H1 (cell line): ENCODE results near the gene VAPA. TPM values are rescaled to one million over a fixed set of nuclear protein-coding genes. Genes with fewer than 3 reads are reported as not detected.

Experiments
- CTCF ChIA-PET: fragments of 300-600 bp; sonication (Branson Sonifier 250); formaldehyde crosslinking; loops from one replicate; lab custom pipeline; 2021; ENCODE audit not compliant: partially characterized antibody; lab: Charles Lee
- POLR2A ChIA-PET: fragments of 300-600 bp; sonication (Branson Sonifier 250); formaldehyde crosslinking; loops from one replicate; lab custom pipeline; 2021; ENCODE audit warnings: inconsistent platforms; ENCODE audit not compliant: partially characterized antibody; lab: Charles Lee
- DNase-seq, 2 experiments: peaks; one replicate each; pipeline versions ENCODE4 v3.0.0 to v3.0.0-alpha.2; 2010 to 2022; ENCODE audit warnings: low spot score in 2 of 2, low read depth in 1 of 2, mixed read lengths in 1 of 2
- FAIRE-seq: peaks from 2 replicates; lab custom pipeline; 2011; peaks lifted over from hg19 to GRCh38; lab: Jason Lieb, UNC
- H2AFZ ChIP-seq: 2 replicates; pipeline ENCODE4 v1.8.1; 2012; ENCODE audit warnings: low read length, inconsistent platforms
- H2AK5ac ChIP-seq: 2 replicates; pipeline ENCODE4 v1.6.1; 2013; ENCODE audit warnings: low read depth, low read length
- H2BK120ac ChIP-seq: replicated peaks from 2 replicates; pipeline ENCODE3; 2013; ENCODE audit warnings: low read depth, low read length, inconsistent platforms
- H2BK12ac ChIP-seq: 2 replicates; pipeline ENCODE4 v1.6.1; 2013; ENCODE audit warnings: low read depth, low read length
- H2BK15ac ChIP-seq: 2 replicates; pipeline ENCODE4 v1.6.1; 2013; ENCODE audit warnings: low read length
- H2BK20ac ChIP-seq: 2 replicates; pipeline ENCODE4 v1.6.1; 2013; ENCODE audit warnings: low read length
- H2BK5ac ChIP-seq: 2 replicates; pipeline ENCODE4 v1.6.1; 2013; ENCODE audit warnings: low read depth, low read length
- H3K14ac ChIP-seq: 2 replicates; pipeline ENCODE4 v1.6.1; 2013; ENCODE audit warnings: inconsistent platforms; ENCODE audit not compliant: insufficient read length
- H3K18ac ChIP-seq: 2 replicates; pipeline ENCODE4 v1.6.1; 2013; ENCODE audit warnings: low read length; ENCODE audit errors: extremely low read depth
- H3K23ac ChIP-seq: 2 replicates; pipeline ENCODE4 v1.6.1; 2013; ENCODE audit warnings: inconsistent platforms; ENCODE audit not compliant: insufficient read length
- H3K23me2 ChIP-seq: 2 replicates; pipeline ENCODE4 v1.6.1; 2013; ENCODE audit warnings: low read depth, low read length
- H3K27ac ChIP-seq: 2 replicates; pipeline ENCODE4 v1.6.1; 2011; ENCODE audit warnings: low read depth, low read length, inconsistent platforms
- H3K27me3 ChIP-seq, 4 experiments: replicated peaks in 1 of 4; 1 replicate in 1 of 4; 2 replicates in 3 of 4; pipeline versions ENCODE4 v1.6.1 to v1.8.1; 2011 to 2013; ENCODE audit warnings: low read length in 3 of 4, mild to moderate bottlenecking in 3 of 4, inconsistent platforms in 2 of 4, mixed read lengths in 2 of 4, moderate library complexity in 1 of 4; ENCODE audit not compliant: control insufficient read depth in 3 of 4, insufficient read depth in 3 of 4; ENCODE audit errors: extremely low read depth in 1 of 4
- H3K36me3 ChIP-seq, 4 experiments: 2 replicates each; pipeline versions ENCODE4 v1.6.1 to v1.8.1; 2011 to 2013; ENCODE audit warnings: mild to moderate bottlenecking in 4 of 4, low read length in 3 of 4, moderate library complexity in 2 of 4, control low read depth in 1 of 4, inconsistent platforms in 1 of 4; ENCODE audit not compliant: insufficient read depth in 4 of 4, control insufficient read depth in 2 of 4
- H3K4ac ChIP-seq: replicated peaks from 2 replicates; pipeline ENCODE3; 2013; ENCODE audit warnings: low read length, low read depth, mixed read lengths, inconsistent platforms; ENCODE audit not compliant: insufficient read length
- H3K4me1 ChIP-seq, 4 experiments: replicated peaks in 1 of 4; 1 replicate in 1 of 4; 2 replicates in 3 of 4; pipeline versions ENCODE4 v1.6.1 to v1.8.1; 2011 to 2013; ENCODE audit warnings: low read length in 3 of 4, inconsistent platforms in 2 of 4, mixed read lengths in 1 of 4; ENCODE audit not compliant: insufficient read depth in 4 of 4, control insufficient read depth in 3 of 4
- H3K4me2 ChIP-seq, 2 experiments: 2 replicates each; pipeline versions ENCODE4 v1.6.1 to v1.8.1; 2011 to 2013; ENCODE audit warnings: low read depth in 2 of 2, low read length in 2 of 2, control low read depth in 1 of 2, inconsistent platforms in 1 of 2, mild to moderate bottlenecking in 1 of 2; ENCODE audit not compliant: insufficient read depth in 1 of 2
- H3K4me3 ChIP-seq, 4 experiments: fragments of 200-600, 300-600 bp in 1 of 4; sonication (generic), shearing (Covaris generic), sonication (Bioruptor Twin) in 1 of 4; 2 replicates each; pipeline versions ENCODE4 v1.5.1 to v1.8.1; 2011 to 2016; ENCODE audit warnings: low read length in 4 of 4, low read depth in 3 of 4, control low read depth in 2 of 4, inconsistent platforms in 2 of 4, mild to moderate bottlenecking in 2 of 4, mixed read lengths in 1 of 4, moderate library complexity in 1 of 4; ENCODE audit not compliant: insufficient read depth in 2 of 4; ENCODE audit errors: extremely low read depth in 1 of 4
- H3K56ac ChIP-seq: replicated peaks from 2 replicates; pipeline ENCODE3; 2013; ENCODE audit warnings: low read depth, mild to moderate bottlenecking, mixed read lengths, low read length, inconsistent platforms; ENCODE audit not compliant: insufficient read length
- H3K79me1 ChIP-seq: 2 replicates; pipeline ENCODE4 v1.6.1; 2013; ENCODE audit warnings: low read depth, low read length, control low read depth
- H3K79me2 ChIP-seq, 2 experiments: 2 replicates each; pipeline versions ENCODE4 v1.6.1 to v1.8.1; 2012 to 2013; ENCODE audit warnings: low read length in 2 of 2, mild to moderate bottlenecking in 2 of 2, inconsistent platforms in 1 of 2; ENCODE audit not compliant: insufficient read depth in 2 of 2, control insufficient read depth in 1 of 2
- H3K9ac ChIP-seq, 4 experiments: replicated peaks in 1 of 4; 1 replicate in 1 of 4; 2 replicates in 3 of 4; pipeline versions ENCODE4 v1.6.1 to v1.8.1; 2011 to 2013; ENCODE audit warnings: low read depth in 3 of 4, low read length in 3 of 4, control low read depth in 2 of 4, mild to moderate bottlenecking in 2 of 4, moderate library complexity in 2 of 4, inconsistent platforms in 1 of 4; ENCODE audit errors: extremely low read depth in 1 of 4
- H3K9me3 ChIP-seq, 2 experiments: 2 replicates each; pipeline versions ENCODE4 v1.6.1 to v1.8.1; 2012 to 2013; ENCODE audit warnings: mild to moderate bottlenecking in 2 of 2, moderate library complexity in 2 of 2, control low read depth in 1 of 2, inconsistent platforms in 1 of 2, low read depth in 1 of 2, low read length in 1 of 2, mixed read lengths in 1 of 2; ENCODE audit not compliant: insufficient read depth in 2 of 2
- H4K20me1 ChIP-seq, 2 experiments: replicated peaks in 1 of 2; 2 replicates each; pipeline versions ENCODE3 to v1.8.1; 2011 to 2013; ENCODE audit warnings: inconsistent platforms in 2 of 2, low read length in 2 of 2, mild to moderate bottlenecking in 1 of 2; ENCODE audit not compliant: insufficient read depth in 2 of 2, control insufficient read depth in 1 of 2
- H4K5ac ChIP-seq: 2 replicates; pipeline ENCODE4 v1.6.1; 2013; ENCODE audit warnings: low read length, low read depth, mixed read lengths, inconsistent platforms; ENCODE audit not compliant: insufficient read length
- H4K8ac ChIP-seq: 2 replicates; pipeline ENCODE4 v1.8.0; 2013; ENCODE audit warnings: mild to moderate bottlenecking, moderate library complexity, low read length, inconsistent platforms; ENCODE audit not compliant: insufficient read depth; ENCODE audit errors: extremely low read depth
- H4K91ac ChIP-seq: replicated peaks from 2 replicates; pipeline ENCODE3; 2013; ENCODE audit warnings: low read length, mixed read lengths, inconsistent platforms; ENCODE audit not compliant: insufficient read length
- CEBPB ChIP-seq: IDR thresholded peaks from 2 replicates; pipeline ENCODE4 v1.6.1; 2012; ENCODE audit warnings: low read depth, low read length
- EP300 ChIP-seq, 2 experiments: IDR thresholded peaks; 1 replicate in 1 of 2; 2 replicates in 1 of 2; pipeline ENCODE4 v1.6.1; 2011 to 2012; ENCODE audit warnings: low read depth in 2 of 2, low read length in 2 of 2, mild to moderate bottlenecking in 2 of 2, borderline replicate concordance in 1 of 2, inconsistent platforms in 1 of 2, moderate library complexity in 1 of 2
- EZH2 ChIP-seq: fragments of 200-600 bp; sonication (generic); IDR thresholded peaks from 2 replicates; pipeline ENCODE4 v1.7.1; 2012; ENCODE audit warnings: low read depth, mild to moderate bottlenecking, moderate library complexity, low read length, inconsistent platforms; ENCODE audit not compliant: severe bottlenecking
- GABPA ChIP-seq: IDR thresholded peaks from 2 replicates; pipeline ENCODE4 v1.6.1; 2011; ENCODE audit warnings: mild to moderate bottlenecking, low read length, moderate library complexity, borderline replicate concordance; ENCODE audit not compliant: insufficient read depth
- HDAC2 ChIP-seq, 2 experiments: fragments of 300-600 bp in 1 of 2; sonication (generic) in 1 of 2; IDR thresholded peaks; 2 replicates each; pipeline ENCODE4 v1.6.1; 2011 to 2012; ENCODE audit warnings: low read depth in 2 of 2, low read length in 2 of 2, mild to moderate bottlenecking in 2 of 2, moderate library complexity in 2 of 2, borderline replicate concordance in 1 of 2, inconsistent platforms in 1 of 2
- KDM4A ChIP-seq: IDR thresholded peaks from one replicate; pipeline ENCODE4 v1.7.1; 2012; ENCODE audit warnings: low read depth, mild to moderate bottlenecking, moderate library complexity, low read length, inconsistent platforms; ENCODE audit not compliant: severe bottlenecking
- RNF2 ChIP-seq: fragments of 200-900, 300-1000 bp; sonication (generic); IDR thresholded peaks from 2 replicates; pipeline ENCODE4 v1.7.1; 2016; ENCODE audit warnings: borderline replicate concordance, low read depth, mild to moderate bottlenecking, antibody characterized with exemption, low read length; ENCODE audit not compliant: poor library complexity, severe bottlenecking; ENCODE audit errors: missing control alignments
- RXRA ChIP-seq: IDR thresholded peaks from 2 replicates; pipeline ENCODE4 v1.6.1; 2011; ENCODE audit warnings: low read depth, mild to moderate bottlenecking, low read length, moderate library complexity; ENCODE audit not compliant: insufficient read depth
- WGBS, 2 experiments: shearing (Covaris generic) in 1 of 2; methylation state at CpG; one replicate each; pipeline versions ENCODE4 v1.1.6 to v1.1.7; 2013 to 2015; ENCODE audit warnings: low lambda C conversion rate in 2 of 2, mixed read lengths in 2 of 2, inconsistent platforms in 1 of 2, low coverage in 1 of 2, missing lambda C conversion rate in 1 of 2; ENCODE audit not compliant: insufficient replicate concordance in 2 of 2, insufficient coverage in 1 of 2, insufficient read length in 1 of 2; ENCODE audit errors: extremely low coverage in 1 of 2, missing lambda C conversion rate in 1 of 2; 5-methylcytosine and 5-hydroxymethylcytosine counted together
- polyA plus RNA-seq, 7 experiments: library from polyadenylated mRNA; depleted of rRNA in 3 of 7; stranded (reverse) in 5 of 7; unstranded in 2 of 7; fragments of >200 nt in 5 of 7; fragments of 200-250 nt in 2 of 7; gene quantifications; 1 replicate in 5 of 7; 2 replicates in 1 of 7; 4 replicates in 1 of 7; pipeline versions ENCODE4 v1.2.1 to v1.2.3, GENCODE V29; 2011 to 2013; ENCODE audit warnings: missing spikeins in 2 of 7, mixed read lengths in 2 of 7
- total RNA-seq: library from RNA; stranded (reverse); fragmentation: NEBNext Ultra II Directional; extraction: Animal tissue kit (Norgen Biotek cat#: 25700); gene quantifications from 2 replicates; pipeline ENCODE4 v1.2.1, GENCODE V29; 2021

Gene VAPA
- total and polyA plus RNA-seq, 2 of the 8 experiments (the other 6 are each of a cell fraction or from before 2014, with no cell fraction given) = 79.7 to 130 TPM

GRCh38 chr18:9949861-9950260 is 36.0 kb downstream of the VAPA start:
- no peaks in the 10 kb centered on the region for H4K20me1 ChIP-seq
- WGBS, 2 experiments = 92% methylated on average over 5 of the region's 5 CpGs; no CpG with 5 or more reads in 1 of the 2 experiments
- TF ChIP-seq GABPA (no peak), RNF2 (no peak), EP300 (IDR thresholded peaks at IDR 0.05; ENCODE audit: borderline replicate concordance in 1 of 2, low read depth in 2 of 2, low read length in 2 of 2) (no peak), HDAC2 (IDR thresholded peaks at IDR 0.05; ENCODE audit: borderline replicate concordance in 1 of 2, low read depth in 2 of 2, low read length in 2 of 2) (no peak), EZH2 (no peak), RXRA (no peak), CEBPB (no peak), KDM4A (no peak)

More at GRCh38 chr18:9949861-9950260, 36.0 kb downstream of the VAPA start:
- Histone ChIP-seq H4K91ac (no peak overlapping the region), H2BK20ac (no peak overlapping the region), H2BK120ac (no peak overlapping the region), H3K4me3 (no peak overlapping the region), H3K36me3 (peaks cover 6 to 43% (median 16%) of the 10 kb centered on the region in 4 experiments; a peak in 7 of 8 replicates), H3K23ac (no peak overlapping the region), H3K79me2 (peaks cover 0 to 8% of the 10 kb centered on the region in 2 experiments; a peak in 1 of 4 replicates), H2BK5ac (no peak overlapping the region), H2BK12ac (no peak overlapping the region), H3K18ac (no peak overlapping the region), H2AK5ac (no peak overlapping the region), H3K4ac (no peak overlapping the region), H3K9me3 (no peaks in the 10 kb centered on the region), H3K27ac (no peak overlapping the region), H4K8ac (no peak overlapping the region), H3K4me1 (peaks cover 0 to 2% (median 0%) of the 10 kb centered on the region in 4 experiments; a peak in 1 of 7 replicates), H2BK15ac (no peak overlapping the region), H3K27me3 (no peaks in the 10 kb centered on the region), H4K5ac (no peak overlapping the region), H3K9ac (no peak overlapping the region), H3K14ac (no peak overlapping the region), H3K56ac (no peak overlapping the region), H3K4me2 (no peak overlapping the region), H3K79me1 (0 out of 2 replicates have a peak, but pooled peaks cover 3% of the 10 kb centered on the region), H3K23me2 (no peaks in the 10 kb centered on the region), H2AFZ (no peak overlapping the region)
- ChIA-PET CTCF (interaction anchor here (0.6 to 2.1 kb wide), 8 partner anchors 11 to 532 kb away, joined by 3 to 12 read pairs (median 7); no protein-coding TSS in a partner anchor), POLR2A (interaction anchor here (1.5 kb wide), 1 partner anchor 11 kb away, joined by 3 read pairs; no protein-coding TSS in a partner anchor)
- FAIRE-seq (no peak), DNase-seq (no peak)
